Astrocyte (in vitro differentiated cells and primary cell): ENCODE results near the gene SHISA9.

Experiments
- CTCF ChIP-seq: IDR thresholded peaks from 2 replicates; pipeline ENCODE4 v1.5.1; 2011; ENCODE audit warnings: low read depth, mild to moderate bottlenecking, inconsistent platforms, low read length, moderate library complexity; ENCODE audit not compliant: insufficient read depth
- EZH2 ChIP-seq: IDR thresholded peaks from 2 replicates; pipeline ENCODE4 v1.6.1; 2012; ENCODE audit warnings: mild to moderate bottlenecking, low read length, inconsistent platforms; ENCODE audit not compliant: insufficient read depth

- no peak for TF ChIP-seq CTCF
- no peak for TF ChIP-seq EZH2
Measured at GRCh38 chr16:13242201-13242600, 340.8 kb downstream of the SHISA9 start.
